GM19463 (cell line): ENCODE results near the gene TBX1.
"Not testable (repeated sequence)": the region's sequence is repeated elsewhere in the genome, so short reads cannot be mapped to it uniquely, and the experiment has no call there.

ENCODE experiments used
- ATAC-seq: cut with Tn5 transposase; IDR thresholded peaks from one replicate; pipeline ENCODE4 v1.9.1; 2021; ENCODE audit warnings: mild to moderate bottlenecking, moderate library complexity; ENCODE audit not compliant: unreplicated experiment

Gene TBX1

GRCh38 chr22:19763458-19764298 lies 3.1 kb downstream of the TBX1 start:
- no peak for ATAC-seq

- no peak for ATAC-seq
Observed at GRCh38 chr22:19764299-19764593, 3.7 kb downstream of the TBX1 start.

- ATAC-seq = no peak
Observed at GRCh38 chr22:19764636-19765476, 4.3 kb downstream of the TBX1 start.

GRCh38 chr22:19765477-19766239 lies 5.1 kb downstream of the TBX1 start:
- ATAC-seq = no peak

GRCh38 chr22:19766240-19766510 lies 5.6 kb downstream of the TBX1 start:
- ATAC-seq = no peak

- no peak for ATAC-seq
Observed at GRCh38 chr22:19766511-19767426, 6.2 kb downstream of the TBX1 start.

GRCh38 chr22:19767427-19768341 lies 7.1 kb downstream of the TBX1 start:
- ATAC-seq = no peak

- no peak for ATAC-seq
Observed at GRCh38 chr22:19769393-19769715, 8.8 kb downstream of the TBX1 start.

GRCh38 chr22:19770349-19771220 lies 10.0 kb downstream of the TBX1 start:
- no peak for ATAC-seq

GRCh38 chr22:19772422-19772672 lies 11.8 kb downstream of the TBX1 start:
- ATAC-seq = no peak

- ATAC-seq = no peak
Observed at GRCh38 chr22:19772673-19773469, 12.3 kb downstream of the TBX1 start.

GRCh38 chr22:19773470-19774040 lies 13.0 kb downstream of the TBX1 start:
- no peak for ATAC-seq

- no peak for ATAC-seq
Observed at GRCh38 chr22:19774628-19775027, 14.1 kb downstream of the TBX1 start.

- ATAC-seq = no peak
Observed at GRCh38 chr22:19775496-19776325, 15.1 kb downstream of the TBX1 start.

GRCh38 chr22:19776433-19777031 lies 16.0 kb downstream of the TBX1 start:
- no peak for ATAC-seq

GRCh38 chr22:19777192-19777591 lies 16.6 kb downstream of the TBX1 start:
- ATAC-seq = not testable (repeated sequence)

- no peak for ATAC-seq
Observed at GRCh38 chr22:19779011-19779421, 18.4 kb downstream of the TBX1 start.
